Measurements from ENCODE around the gene HAO1.

Gene HAO1

DNA sequence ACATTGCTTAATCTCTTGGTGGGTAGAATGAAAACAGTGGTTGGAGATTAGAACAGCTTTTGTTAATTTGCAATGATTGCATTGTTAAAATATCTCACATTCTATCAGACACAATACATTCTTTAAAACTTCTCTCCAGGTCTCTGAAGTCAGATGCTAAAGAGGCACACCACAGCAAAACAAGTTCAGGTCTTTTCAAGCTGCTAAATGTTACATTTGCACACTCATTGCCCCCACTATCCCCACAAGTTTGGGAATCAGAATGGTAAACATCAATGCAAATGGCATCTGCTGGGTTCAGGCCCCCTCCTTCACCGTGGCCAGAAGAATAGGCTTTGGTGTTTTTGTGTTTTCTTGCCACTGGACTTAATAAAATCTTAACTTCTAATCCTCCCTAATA, 10.1 kb upstream of the HAO1 start:
- Histone ChIP-seq H3K9me3 (ENCODE audit: control insufficient read depth, insufficient read depth, low read length) (peaks cover 3% of the 10 kb centered on the region), H3K9ac (ENCODE audit: low read depth, low read length) (no peak overlapping the region), H3K4me1 (ENCODE audit: insufficient read depth, low read length) (no peaks in the 10 kb centered on the region), H3K36me3 (ENCODE audit: insufficient read depth, low read length) (no peaks in the 10 kb centered on the region)

DNA sequence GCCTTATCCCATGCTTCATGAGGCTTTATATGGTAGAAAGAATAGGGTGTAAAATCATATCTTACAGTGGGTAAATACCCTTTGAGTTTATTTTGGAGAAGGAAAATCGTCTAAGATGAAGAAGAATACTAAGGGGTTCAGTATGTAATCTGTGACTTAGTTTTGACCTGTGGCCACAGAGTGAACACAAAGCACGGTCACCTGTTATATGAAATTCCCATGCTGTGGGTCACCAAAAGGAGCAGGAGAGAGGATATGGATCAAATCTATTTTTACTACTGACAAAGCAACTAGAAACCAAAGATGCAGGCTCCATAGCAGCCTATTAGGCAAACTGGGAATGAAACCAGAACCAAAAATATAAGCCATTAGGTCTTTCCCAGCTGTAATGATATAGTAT, 3.6 kb upstream of the HAO1 start:
- Histone ChIP-seq H3K9ac (ENCODE audit: low read depth, low read length) (no peak overlapping the region), H3K4me1 (ENCODE audit: insufficient read depth, low read length) (no peaks in the 10 kb centered on the region), H3K9me3 (ENCODE audit: control insufficient read depth, insufficient read depth, low read length) (peaks cover 3% of the 10 kb centered on the region), H3K36me3 (ENCODE audit: insufficient read depth, low read length) (no peaks in the 10 kb centered on the region)

DNA sequence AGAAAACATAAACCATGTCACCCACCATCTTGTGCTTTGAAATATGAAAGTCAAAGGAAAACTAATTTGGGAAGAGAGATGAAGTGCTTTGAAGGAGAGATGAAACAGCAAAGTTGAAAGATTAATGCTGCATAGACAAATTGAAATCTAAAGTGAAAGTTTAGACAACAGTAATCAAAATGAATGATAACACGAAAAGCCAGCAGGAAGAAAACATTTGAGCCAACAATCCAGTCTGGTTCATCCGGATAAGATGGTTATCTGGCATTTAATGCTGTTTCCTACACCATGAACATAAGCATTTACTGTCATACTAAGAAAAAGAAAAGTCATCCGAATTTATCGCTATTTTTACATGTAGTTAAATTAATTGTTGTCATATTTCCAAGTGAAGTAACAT, 595 bp downstream of the HAO1 start:
- Histone ChIP-seq H3K9me3 (ENCODE audit: control insufficient read depth, insufficient read depth, low read length) (no peaks in the 10 kb centered on the region; the same call in 1 of the 2 replicates), H3K9ac (ENCODE audit: low read depth, low read length) (no peak overlapping the region), H3K36me3 (ENCODE audit: insufficient read depth, low read length) (no peaks in the 10 kb centered on the region), H3K4me1 (ENCODE audit: insufficient read depth, low read length) (no peaks in the 10 kb centered on the region)

DNA sequence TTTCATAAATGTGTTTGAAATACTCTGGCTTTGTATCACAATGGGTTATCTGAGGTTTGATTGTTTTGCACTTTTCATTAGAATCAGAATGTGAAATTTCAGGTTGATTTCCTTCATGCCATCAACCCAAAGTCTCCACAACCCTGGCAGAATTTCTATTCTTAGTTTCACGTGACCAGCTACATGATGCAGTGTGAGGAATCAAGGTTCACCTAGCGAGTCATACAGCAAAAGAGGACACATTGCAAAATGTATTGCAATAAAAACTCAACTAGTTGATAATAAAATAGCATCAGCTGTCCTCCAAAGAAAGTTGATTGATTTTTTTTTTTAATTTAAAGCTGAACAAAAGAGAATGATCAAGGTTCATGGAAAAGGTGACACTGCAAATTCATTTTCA, 2.2 kb downstream of the HAO1 start:
- Histone ChIP-seq H3K9ac (ENCODE audit: low read depth, low read length) (no peak overlapping the region), H3K9me3 (ENCODE audit: control insufficient read depth, insufficient read depth, low read length) (no peaks in the 10 kb centered on the region; the same call in 1 of the 2 replicates), H3K4me1 (ENCODE audit: insufficient read depth, low read length) (no peaks in the 10 kb centered on the region), H3K36me3 (ENCODE audit: insufficient read depth, low read length) (no peaks in the 10 kb centered on the region)

DNA sequence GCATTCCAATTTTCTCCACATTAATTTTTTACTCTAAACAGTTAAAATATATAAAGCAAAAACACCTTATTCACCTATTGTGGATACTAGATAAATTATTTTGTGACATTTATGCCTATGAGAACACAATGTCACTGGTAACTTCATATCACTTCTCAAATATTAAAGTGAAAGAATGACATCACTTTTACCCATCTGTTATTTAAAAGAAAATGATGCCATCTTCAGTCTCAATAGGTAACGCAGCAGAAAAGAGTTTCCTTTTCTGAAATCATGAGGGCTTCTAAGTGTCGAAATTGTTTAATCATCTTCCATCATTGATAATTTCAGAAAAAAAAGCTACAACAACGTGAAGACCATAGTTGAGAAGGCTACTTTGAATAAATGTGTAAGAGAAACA, 2.9 kb downstream of the HAO1 start:
- no peak overlapping the region for H3K9ac ChIP-seq (ENCODE audit: low read depth, low read length)
- H3K4me1 ChIP-seq (ENCODE audit: insufficient read depth, low read length), result no peaks in the 10 kb centered on the region
- H3K36me3 ChIP-seq (ENCODE audit: insufficient read depth, low read length), result no peaks in the 10 kb centered on the region
- no peaks in the 10 kb centered on the region; the same call in 1 of the 2 replicates for H3K9me3 ChIP-seq (ENCODE audit: control insufficient read depth, insufficient read depth, low read length)

DNA sequence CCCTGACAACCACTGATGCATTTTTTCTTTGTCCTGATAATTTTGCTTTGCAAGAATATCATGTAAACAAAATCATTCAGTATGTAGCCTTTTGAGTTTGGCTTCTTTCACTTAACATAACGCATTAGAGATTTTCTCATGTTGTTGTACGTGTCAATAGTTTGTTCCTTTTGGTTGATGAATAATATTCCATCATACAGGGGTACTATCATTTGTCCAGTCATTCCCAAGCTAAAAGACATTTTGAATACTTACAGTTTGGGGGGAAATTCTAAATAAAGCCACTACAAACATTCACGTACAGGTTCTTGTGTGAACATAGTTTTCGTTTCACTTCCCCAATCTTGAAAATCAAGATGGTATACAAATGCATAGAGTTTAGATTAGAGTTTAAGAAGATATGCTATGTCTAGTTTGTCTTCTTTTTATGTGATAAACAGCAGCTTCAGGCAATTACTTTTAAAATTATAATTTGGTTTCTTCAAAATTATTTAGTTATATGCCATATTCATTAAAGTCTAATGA, 5.2 kb downstream of the HAO1 start:
- no peaks in the 10 kb centered on the region for H3K4me1 ChIP-seq (ENCODE audit: insufficient read depth, low read length)
- no peak overlapping the region for H3K9ac ChIP-seq (ENCODE audit: low read depth, low read length)
- H3K9me3 ChIP-seq (ENCODE audit: control insufficient read depth, insufficient read depth, low read length), result no peaks in the 10 kb centered on the region
- H3K36me3 ChIP-seq (ENCODE audit: insufficient read depth, low read length), result no peaks in the 10 kb centered on the region

DNA sequence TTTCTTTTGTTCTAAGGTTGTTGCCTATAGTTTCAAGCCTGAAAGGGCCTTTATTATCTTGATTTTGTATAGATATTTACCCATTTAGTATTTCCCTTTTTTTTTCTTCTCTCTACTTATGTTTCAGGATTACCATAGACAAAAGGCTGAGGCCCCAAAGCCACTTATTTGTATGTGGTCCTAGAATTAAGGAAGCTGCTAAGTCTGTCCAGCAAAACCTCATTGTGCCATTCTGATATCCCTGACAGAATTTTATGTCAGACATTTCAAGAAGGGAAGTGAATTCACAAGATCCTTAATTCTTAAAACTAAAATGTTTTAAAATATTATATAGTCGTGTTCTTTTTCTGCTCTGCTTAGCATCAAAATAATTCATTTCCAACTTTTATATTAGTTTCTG, 6.9 kb downstream of the HAO1 start:
- Histone ChIP-seq H3K4me1 (ENCODE audit: insufficient read depth, low read length) (no peaks in the 10 kb centered on the region), H3K36me3 (ENCODE audit: insufficient read depth, low read length) (no peaks in the 10 kb centered on the region), H3K9me3 (ENCODE audit: control insufficient read depth, insufficient read depth, low read length) (no peaks in the 10 kb centered on the region), H3K9ac (ENCODE audit: low read depth, low read length) (no peak overlapping the region)

DNA sequence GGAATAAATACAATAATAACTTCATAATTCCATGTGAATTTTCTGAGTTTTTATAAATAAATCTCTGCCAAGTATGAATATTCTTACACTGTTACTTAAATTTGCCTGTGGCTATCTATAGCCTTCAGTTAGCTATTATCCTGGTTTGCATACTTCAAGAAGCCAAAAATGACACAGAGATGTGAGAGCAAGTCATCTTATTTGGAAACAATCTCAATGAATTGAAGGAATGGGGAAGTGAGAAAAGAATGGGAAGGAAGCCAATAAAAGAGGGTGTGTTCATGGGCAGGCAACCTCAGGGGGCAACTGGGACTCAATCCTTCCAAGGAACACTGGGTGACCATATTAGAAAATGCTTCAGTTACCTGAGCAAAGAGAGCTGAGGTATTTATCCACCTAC, 9.9 kb downstream of the HAO1 start:
- no peaks in the 10 kb centered on the region for H3K4me1 ChIP-seq (ENCODE audit: insufficient read depth, low read length)
- no peaks in the 10 kb centered on the region for H3K36me3 ChIP-seq (ENCODE audit: insufficient read depth, low read length)
- no peaks in the 10 kb centered on the region for H3K9me3 ChIP-seq (ENCODE audit: control insufficient read depth, insufficient read depth, low read length)
- no peak overlapping the region for H3K9ac ChIP-seq (ENCODE audit: low read depth, low read length)

DNA sequence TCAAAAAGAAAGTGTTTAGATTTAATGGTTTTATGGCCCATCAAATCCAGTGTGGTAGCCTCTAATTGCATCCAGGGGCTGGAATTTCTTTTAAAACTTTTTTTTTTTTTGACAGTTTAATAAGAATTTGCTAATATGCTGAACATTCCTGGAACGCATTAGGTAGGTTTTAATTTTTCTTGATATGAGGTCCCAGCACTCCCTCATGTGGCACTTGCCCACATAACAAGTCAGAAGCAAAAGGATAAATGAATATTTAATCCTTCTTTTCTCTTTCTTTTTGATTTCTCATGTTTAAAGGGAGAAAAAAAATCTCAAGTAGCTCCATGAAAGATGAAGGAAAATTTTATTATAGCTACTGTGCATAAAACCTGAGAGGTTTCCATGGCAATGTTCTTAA, 13.5 kb downstream of the HAO1 start:
- Histone ChIP-seq H3K9ac (ENCODE audit: low read depth, low read length) (no peak overlapping the region), H3K36me3 (ENCODE audit: insufficient read depth, low read length) (no peaks in the 10 kb centered on the region), H3K9me3 (ENCODE audit: control insufficient read depth, insufficient read depth, low read length) (no peaks in the 10 kb centered on the region), H3K4me1 (ENCODE audit: insufficient read depth, low read length) (no peaks in the 10 kb centered on the region)

DNA sequence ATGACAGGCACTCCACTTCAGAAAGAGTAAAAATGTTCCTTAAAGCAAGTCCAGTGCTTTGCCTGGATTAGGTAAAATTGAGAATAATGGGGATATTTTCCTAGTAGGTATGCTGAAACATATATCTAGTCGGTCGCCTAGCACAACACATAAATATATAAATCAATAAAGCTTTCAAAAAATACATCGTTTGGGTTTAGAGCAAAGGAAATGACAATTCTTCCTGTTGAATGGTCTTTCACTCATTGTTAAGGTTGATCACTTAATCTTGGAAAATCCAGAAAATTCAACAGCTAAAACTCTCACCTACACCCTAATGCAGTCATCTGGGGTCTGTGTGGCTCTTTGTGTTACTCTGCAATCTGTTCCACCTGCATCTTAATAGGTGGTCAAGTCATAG, 13.9 kb downstream of the HAO1 start:
- Histone ChIP-seq H3K9ac (ENCODE audit: low read depth, low read length) (no peak overlapping the region), H3K4me1 (ENCODE audit: insufficient read depth, low read length) (no peaks in the 10 kb centered on the region), H3K9me3 (ENCODE audit: control insufficient read depth, insufficient read depth, low read length) (no peaks in the 10 kb centered on the region), H3K36me3 (ENCODE audit: insufficient read depth, low read length) (no peaks in the 10 kb centered on the region)

DNA sequence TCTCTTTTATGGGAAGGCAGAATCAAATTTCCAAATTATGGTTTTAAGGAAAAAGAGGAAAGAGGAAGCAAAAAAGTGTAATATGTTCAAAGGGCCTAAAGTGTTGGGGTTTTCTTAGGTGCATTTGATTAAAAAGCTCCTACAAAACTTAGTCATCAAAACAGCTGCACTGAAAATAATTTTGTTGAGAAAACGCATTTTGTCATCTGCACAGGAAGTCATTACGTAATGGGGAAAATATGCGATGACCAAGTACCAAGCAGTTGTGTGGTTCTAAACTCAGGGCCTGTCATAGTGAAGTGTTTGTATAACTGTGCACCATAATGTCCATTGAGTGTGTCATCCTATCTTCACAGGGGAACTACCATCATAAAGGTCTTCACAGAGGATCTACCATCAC, 15.6 kb downstream of the HAO1 start:
- Histone ChIP-seq H3K36me3 (ENCODE audit: insufficient read depth, low read length) (no peaks in the 10 kb centered on the region), H3K4me1 (ENCODE audit: insufficient read depth, low read length) (no peaks in the 10 kb centered on the region), H3K9me3 (ENCODE audit: control insufficient read depth, insufficient read depth, low read length) (no peaks in the 10 kb centered on the region), H3K9ac (ENCODE audit: low read depth, low read length) (no peak overlapping the region)

DNA sequence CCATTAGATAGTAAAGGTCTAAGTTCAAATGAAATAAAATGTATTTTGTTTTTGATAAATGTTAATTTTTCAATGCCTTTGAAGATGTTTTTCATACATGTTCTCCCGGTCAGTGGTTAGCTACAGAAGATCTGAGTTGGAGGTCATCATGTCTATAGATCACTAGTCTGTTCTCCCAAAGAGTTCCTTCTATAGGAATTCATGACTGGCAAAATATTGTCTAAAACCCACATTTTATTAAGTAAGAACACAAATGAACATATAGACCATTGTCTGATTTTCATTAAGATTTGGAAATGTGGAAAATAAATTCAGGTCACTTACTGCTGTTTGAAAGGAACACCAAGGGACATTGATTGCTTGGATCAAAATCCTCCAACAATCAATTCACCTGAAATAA, 23.6 kb downstream of the HAO1 start:
- H3K9me3 ChIP-seq (ENCODE audit: control insufficient read depth, insufficient read depth, low read length), result no peaks in the 10 kb centered on the region
- H3K9ac ChIP-seq (ENCODE audit: low read depth, low read length), result no peak overlapping the region
- H3K4me1 ChIP-seq (ENCODE audit: insufficient read depth, low read length), result no peaks in the 10 kb centered on the region
- H3K36me3 ChIP-seq (ENCODE audit: insufficient read depth, low read length), result no peaks in the 10 kb centered on the region

DNA sequence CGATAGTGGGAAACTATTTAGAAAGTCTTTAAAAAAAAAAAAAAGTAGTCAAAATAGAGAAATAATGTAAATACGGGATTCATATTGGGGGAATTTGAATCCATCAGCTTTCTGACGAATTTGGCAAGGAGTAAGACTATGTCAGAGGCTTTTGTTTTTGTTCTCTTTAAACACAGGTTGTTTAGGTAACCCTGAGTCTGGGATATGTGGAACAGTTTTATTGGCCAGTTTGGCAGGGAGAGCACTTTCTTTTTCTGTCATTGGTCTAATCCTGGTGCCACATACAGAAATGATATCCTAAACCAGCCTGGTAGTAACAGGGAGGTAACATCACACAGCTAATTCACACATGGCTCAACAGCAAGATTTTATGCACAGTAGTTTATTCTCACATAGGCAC, 27.7 kb downstream of the HAO1 start:
- no peaks in the 10 kb centered on the region for H3K36me3 ChIP-seq (ENCODE audit: insufficient read depth, low read length)
- no peaks in the 10 kb centered on the region for H3K4me1 ChIP-seq (ENCODE audit: insufficient read depth, low read length)
- H3K9ac ChIP-seq (ENCODE audit: low read depth, low read length), result no peak overlapping the region
- no peaks in the 10 kb centered on the region for H3K9me3 ChIP-seq (ENCODE audit: control insufficient read depth, insufficient read depth, low read length)

DNA sequence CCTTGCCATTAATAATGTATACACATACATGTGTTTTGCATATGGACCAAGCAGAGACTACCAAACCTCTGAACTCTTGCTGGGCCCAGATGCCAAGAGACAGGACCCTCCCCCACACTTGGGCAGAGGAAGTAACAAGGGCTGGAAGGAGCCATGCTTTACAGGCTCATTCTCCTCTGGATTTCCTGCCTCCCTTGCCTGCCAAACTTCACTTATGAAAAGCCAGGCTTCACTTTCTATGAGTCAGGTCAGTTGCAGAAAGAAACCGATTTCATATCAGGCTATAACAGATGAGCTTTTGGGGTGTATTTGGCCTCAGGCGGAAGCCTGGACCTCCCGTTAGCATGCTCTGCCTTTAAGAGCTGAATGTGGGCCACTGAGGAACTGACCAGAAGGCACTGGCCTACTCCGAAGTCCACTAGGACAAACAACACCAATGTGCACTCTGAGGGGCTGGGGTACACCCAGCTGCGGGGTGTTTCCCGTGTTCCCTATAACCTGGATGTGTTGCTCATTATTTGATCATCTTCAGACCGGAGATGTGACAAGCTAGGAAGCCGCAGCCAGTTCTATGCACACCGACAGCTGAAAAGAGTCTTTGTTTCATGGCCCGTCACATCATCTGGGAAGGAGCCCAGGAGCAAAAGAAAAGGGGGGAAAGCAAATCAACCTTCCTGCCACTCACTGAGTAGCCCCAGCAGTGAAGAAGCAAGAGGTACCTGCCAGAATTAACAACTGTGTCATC, 28.5 kb downstream of the HAO1 start:
- Histone ChIP-seq H3K36me3 (ENCODE audit: insufficient read depth, low read length) (no peaks in the 10 kb centered on the region), H3K9me3 (ENCODE audit: control insufficient read depth, insufficient read depth, low read length) (no peaks in the 10 kb centered on the region), H3K9ac (ENCODE audit: low read depth, low read length) (no peak overlapping the region), H3K4me1 (ENCODE audit: insufficient read depth, low read length) (no peaks in the 10 kb centered on the region)

DNA sequence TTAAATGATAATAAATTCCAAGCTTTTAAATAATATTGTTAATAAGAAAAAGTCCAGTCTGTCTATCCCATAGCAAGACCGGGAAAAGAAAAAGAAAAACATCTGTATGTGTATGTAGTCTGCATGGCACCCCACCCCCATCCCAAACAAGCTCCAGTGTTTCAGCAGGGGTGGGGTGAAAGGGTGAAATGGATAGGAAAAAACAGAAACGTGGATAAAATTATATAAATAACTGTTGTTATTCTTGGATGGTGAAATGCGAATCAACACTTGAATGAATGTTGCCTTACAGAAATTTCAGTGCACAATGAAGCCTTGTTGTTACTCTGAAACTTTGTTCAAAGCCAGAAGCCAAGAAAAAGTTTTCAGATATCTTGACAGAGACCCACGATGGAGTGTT, 31.4 kb downstream of the HAO1 start:
- H3K9ac ChIP-seq (ENCODE audit: low read depth, low read length), result no peak overlapping the region
- no peaks in the 10 kb centered on the region for H3K4me1 ChIP-seq (ENCODE audit: insufficient read depth, low read length)
- no peaks in the 10 kb centered on the region for H3K9me3 ChIP-seq (ENCODE audit: control insufficient read depth, insufficient read depth, low read length)
- H3K36me3 ChIP-seq (ENCODE audit: insufficient read depth, low read length), result no peaks in the 10 kb centered on the region
